Measurements from ENCODE around the gene ERCC8.
"Not testable (repeated sequence)": the region's sequence is repeated elsewhere in the genome, so short reads cannot be mapped to it uniquely, and the experiment has no call there.

Gene ERCC8

GRCh38 chr5:60903356-60903755 lies 41.5 kb downstream of the ERCC8 start:
- no peak for DNase-seq

DNA sequence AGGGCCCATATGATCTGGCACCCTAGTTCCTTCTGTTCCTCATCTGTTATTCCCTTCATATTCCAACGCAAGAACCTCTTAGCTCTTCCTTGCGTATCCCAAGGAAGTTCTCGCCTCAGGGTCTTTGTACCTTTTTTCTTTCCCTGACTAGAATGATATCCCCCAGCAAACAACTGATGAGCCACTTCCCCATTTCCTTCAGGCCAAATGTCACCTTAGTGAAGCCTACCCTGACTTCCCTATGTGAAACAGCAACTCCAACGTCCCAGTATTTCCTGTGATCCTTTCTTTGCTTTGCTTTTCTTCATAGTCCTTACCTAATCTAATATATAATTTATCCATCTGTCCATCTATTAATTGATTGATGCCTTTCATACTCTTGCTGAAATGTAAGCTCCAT lies 47.9 kb downstream of the ERCC8 start:
- DNase-seq, result no peak

DNA sequence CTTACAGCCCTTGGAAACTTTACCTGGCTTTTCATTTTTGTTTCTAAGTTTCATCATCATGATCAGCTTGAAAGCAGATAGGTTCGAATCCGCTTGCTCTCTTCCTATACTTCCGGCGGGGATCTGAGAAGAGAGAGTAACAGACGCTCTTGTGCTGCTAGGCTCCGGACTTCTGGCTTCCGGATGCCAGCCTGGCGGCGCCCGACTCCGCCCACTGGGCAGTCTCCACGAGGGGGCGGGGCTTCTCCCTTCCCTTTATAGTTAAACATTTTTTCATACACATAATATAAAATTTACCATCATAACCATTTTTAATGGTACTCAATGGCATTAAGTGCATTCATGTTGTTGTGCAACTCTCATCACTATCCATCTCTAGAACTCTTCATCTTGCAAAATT lies 51.3 kb downstream of the ERCC8 start:
- no peak for DNase-seq

DNA sequence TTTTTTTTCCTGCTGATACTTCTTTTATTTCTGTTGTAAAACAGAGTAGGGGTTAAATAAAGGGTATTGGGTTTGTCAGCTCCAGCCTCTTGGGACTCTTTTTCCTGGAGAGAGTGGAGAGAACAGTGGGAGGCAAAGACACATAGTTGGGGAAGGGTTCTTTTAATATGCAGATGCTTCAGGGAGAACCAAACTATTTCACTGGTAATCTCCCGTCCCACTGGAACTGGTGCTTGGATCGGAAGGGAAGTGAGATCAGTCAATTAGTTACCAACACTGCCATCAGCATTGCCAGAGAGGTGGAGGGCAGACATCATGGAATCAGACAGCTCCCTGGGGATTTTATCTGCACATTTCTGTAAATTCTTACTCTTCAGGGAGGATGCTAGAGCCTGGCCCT lies 53.2 kb downstream of the ERCC8 start:
- no peak for DNase-seq

DNA sequence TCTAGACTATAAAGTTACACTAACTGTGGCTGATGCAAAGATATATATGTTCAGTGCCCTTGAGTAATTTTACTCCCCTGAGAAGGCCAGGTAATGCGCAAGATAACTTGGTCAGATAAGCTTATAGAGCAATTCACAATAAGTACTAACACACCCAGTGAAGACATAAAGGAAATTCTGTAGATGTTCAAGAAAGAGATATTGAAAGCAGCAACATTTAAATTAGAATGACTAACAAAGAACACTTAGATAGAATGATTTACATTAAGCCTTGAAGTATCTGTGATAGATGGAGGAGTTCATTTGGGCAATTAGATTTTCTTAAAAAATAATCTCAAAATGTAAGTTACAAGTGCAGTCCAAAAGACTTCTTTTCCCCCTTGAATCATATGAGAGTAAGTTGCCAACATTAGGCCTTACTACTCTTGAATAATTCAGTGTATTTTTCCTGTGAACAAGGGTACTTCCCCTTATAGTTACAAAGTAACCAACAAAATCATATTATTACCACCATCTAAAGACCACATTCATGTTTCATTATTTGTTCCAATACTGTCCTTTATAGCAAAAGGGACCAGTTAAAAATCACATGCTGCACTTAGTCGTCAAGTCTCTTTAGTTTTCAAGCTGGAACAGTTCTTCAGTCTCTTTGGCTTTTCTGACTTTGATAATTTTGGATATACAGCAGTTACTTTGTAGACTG lies 56.4 kb downstream of the ERCC8 start:
- no peak for DNase-seq

DNA sequence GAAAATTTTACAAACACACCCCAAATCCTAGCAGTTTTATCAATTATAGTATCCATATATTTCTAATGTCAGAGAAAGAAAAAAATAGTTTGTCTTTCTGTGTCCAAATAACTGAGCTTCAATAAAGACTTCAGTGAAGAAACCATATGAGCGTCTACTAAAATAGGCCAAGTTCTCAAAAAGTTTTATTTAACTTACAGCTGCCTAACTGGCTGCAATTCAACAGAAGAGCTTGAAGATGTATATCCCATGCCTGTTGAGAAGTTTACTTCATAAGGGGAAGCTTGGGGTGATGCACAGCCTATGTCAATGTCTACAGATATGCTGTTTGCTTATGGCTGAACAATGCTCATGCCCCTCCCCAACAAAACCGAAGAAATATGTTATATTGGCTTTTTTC lies 57.1 kb downstream of the ERCC8 start:
- DNase-seq, result no peak

GRCh38 chr5:60887096-60887495 lies 57.8 kb downstream of the ERCC8 start:
- no peak for DNase-seq

- no peak for DNase-seq
These were observed 58.7 kb downstream of the ERCC8 start for GRCh38 chr5:60886158-60886557.

DNA sequence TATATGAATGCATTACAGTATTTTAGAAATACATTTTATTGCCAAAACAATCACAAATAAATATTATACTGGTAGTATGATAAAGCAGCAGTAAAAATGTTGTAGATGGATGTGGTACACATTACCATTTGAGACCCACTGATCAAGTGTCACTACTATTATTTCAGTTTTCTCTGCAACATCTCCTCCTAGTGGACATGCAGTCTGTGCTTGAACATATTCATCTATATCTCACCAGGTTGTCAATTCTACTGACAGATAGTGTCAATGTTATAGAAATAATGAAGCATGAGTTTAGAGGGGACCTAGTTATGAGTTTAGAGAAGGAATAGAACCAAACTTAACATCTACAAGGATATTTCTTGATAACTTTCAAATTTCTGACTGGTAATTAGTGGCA lies 61.6 kb downstream of the ERCC8 start:
- no peak for DNase-seq

- DNase-seq, result no peak
These were observed 72.0 kb downstream of the ERCC8 start for GRCh38 chr5:60872892-60873291.

DNA sequence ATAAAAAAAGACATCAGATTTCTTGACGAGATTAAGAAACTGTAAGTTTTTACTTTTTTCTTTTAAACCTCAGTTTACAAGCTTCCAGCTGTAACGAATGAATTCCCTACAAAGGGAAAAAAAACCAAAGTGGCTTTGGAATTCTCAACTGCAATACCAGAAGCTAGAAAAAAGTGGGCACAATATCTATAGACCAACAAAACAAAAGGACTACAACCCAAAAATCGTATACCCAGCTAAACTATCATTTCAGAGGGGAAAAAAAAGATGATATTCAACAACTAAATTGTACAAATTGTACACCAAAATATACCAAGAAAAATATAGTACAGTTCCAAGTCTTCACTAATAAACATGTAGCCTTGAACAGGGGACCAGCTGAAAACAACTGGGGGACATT lies 74.0 kb downstream of the ERCC8 start:
- DNase-seq, result no peak

GRCh38 chr5:60860572-60860971 lies 84.3 kb downstream of the ERCC8 start:
- not testable (repeated sequence) for DNase-seq

DNA sequence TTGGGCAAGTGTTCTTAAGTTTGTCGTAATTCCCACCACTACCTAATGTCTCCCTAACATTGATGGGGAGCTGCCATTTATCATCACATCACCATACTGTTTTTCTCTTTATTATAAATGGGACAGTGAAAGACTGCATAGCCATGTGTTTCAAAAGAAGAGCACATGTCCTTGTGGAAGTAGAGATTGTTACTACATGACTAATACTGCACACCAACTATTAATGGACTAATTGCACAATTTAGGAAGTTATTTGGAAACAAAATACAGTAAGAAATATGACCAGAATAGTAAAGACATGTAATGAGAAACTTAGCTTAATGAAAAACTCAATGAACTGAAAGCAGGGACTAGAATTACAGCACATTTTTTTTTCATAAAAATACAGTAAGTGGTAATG lies 88.8 kb downstream of the ERCC8 start:
- DNase-seq, result no peak

DNA sequence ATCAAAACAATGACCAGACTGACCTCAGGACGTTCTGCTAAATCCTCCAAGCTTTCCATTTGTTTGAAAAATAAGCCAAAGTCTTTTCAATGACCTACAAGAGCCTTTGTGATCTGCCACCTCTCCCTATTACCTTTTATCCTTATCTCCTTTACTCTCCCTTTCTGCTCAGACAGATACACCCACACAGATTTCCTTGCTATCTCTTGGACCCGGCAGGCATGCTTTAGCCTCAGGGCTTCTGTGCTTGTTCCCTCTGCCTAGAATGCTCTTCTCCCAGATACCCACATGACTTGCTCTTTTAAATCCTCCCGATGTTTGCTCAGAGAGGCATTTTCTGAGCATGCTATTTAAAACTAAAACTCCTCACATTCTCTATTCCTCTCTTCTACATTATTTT lies 91.9 kb downstream of the ERCC8 start:
- no peak for DNase-seq

GRCh38 chr5:60852317-60852716 lies 92.6 kb downstream of the ERCC8 start:
- no peak for DNase-seq

GRCh38 chr5:60851626-60852025 lies 93.2 kb downstream of the ERCC8 start:
- no peak for DNase-seq

DNA sequence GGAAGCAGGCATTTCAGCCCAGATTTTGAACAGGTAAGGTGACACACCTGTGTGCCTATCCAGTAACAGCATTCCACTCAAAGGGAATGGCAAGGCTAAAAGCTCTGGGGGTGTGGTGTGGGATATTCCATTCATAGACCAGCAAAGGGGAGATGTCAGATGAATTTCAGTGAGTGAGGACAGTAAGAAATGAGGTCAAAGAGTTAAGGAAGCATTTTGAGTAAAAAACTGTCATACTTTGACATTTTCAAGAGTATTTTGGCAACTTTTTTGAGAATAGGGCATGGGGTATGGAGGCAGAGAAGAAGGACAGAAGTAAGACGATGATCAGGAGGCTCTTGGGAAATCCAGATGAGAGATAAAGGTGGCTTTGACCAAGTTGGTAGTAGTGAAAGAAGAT lies 98.6 kb downstream of the ERCC8 start:
- no peak for DNase-seq

GRCh38 chr5:60843936-60844905 lies 100.6 kb downstream of the ERCC8 start, which contains the start of gene ELOVL7:
Gene ELOVL7, minus strand, starts transcription at chr5:60844269. Its CDS starts 56,872 bp downstream, at chr5:60787397.
- DNase-seq, result peak; percentile 16

DNA sequence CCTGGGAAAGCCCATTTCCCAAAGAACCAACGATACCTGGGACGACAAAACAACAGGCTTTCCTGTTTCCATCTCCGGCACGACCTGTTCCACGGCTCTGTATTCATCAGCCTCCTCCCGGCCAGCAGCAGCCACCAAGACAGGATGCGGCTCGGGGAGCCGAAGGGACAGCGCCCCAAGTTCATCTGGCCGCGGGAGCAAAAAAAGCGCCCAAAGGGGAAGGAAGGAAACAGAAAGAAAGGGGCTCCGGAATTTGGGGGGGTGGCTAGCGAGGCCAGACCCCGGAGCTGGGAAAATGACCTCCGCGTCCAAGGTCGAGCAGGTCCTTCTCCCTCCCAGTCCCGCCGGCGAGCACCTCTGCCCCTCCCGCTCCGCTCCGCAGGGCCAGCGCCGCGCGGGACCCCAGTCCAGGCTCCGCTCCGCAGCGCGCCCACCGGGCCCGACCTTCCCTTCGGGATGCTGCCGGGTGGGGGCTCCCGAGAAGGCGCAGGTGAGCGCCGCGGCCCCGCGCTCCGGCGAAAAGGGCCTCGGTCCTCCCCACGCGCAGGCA lies 101.4 kb downstream of the ERCC8 start:
- no peak for DNase-seq

GRCh38 chr5:60842871-60843385 lies 101.9 kb downstream of the ERCC8 start:
- DNase-seq, result no peak

- DNase-seq, result no peak
These were observed 103.5 kb downstream of the ERCC8 start for GRCh38 chr5:60841361-60841760.

DNA sequence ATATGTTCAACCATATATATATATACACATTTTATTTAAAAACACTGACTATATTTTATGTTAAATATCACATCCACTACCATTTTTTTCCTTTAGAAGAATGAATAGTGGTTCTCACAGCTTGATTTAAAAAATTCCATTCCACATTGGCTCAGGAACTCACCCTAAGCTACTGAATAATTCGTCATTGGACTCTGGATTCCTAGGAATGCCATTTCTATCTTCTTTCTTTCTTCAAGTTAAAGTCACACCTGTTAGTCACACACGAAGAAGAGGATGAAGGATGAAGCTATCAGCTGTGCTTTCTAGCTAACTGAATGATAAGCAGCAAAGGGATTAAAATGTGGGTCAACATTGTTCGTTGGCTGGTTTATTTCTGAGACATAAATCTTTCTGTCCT lies 108.7 kb downstream of the ERCC8 start:
- no peak for DNase-seq

DNA sequence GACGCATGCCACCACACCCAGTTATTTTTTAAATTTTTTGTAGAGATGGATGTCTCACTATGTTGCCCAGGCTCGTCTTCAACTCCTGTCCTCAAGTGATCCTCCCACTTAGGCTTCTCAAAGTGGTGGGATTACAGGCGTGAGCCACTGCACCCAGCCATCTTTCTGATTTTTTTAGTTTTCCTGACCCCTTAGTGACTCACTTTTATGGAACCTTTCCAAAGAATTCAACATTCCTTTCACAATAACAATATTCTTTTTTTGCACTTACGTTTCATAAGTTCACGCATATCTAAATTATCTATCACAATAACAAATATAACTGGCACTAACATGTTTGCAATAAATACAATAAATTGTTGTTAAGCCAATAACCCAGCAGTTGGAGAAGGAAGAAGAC lies 109.3 kb downstream of the ERCC8 start:
- no peak for DNase-seq

- DNase-seq, result no peak
These were observed 111.3 kb downstream of the ERCC8 start for GRCh38 chr5:60833520-60833919.

All from NCI-H524 treated with DMSO at 0.1 percent for 48 hours (cell line).